ACHN (cell line): ENCODE results near the gene NT5M.
"Not testable (repeated sequence)": the region's sequence is repeated elsewhere in the genome, so short reads cannot be mapped to it uniquely, and the experiment has no call there.

ENCODE experiments used
- DNase-seq: peaks from one replicate; pipeline ENCODE4 v3.0.0-alpha.2; 2015
- in situ Hi-C: cut with HindIII; loops from 2 replicates; pipeline ENCODE4 v1.10.0; 2017; ENCODE audit warnings: low sequenced_read_pairs, low pct_ligation_motif_present, low pct_unique_long_range_greater_than_20kb

The NT5M gene

DNA sequence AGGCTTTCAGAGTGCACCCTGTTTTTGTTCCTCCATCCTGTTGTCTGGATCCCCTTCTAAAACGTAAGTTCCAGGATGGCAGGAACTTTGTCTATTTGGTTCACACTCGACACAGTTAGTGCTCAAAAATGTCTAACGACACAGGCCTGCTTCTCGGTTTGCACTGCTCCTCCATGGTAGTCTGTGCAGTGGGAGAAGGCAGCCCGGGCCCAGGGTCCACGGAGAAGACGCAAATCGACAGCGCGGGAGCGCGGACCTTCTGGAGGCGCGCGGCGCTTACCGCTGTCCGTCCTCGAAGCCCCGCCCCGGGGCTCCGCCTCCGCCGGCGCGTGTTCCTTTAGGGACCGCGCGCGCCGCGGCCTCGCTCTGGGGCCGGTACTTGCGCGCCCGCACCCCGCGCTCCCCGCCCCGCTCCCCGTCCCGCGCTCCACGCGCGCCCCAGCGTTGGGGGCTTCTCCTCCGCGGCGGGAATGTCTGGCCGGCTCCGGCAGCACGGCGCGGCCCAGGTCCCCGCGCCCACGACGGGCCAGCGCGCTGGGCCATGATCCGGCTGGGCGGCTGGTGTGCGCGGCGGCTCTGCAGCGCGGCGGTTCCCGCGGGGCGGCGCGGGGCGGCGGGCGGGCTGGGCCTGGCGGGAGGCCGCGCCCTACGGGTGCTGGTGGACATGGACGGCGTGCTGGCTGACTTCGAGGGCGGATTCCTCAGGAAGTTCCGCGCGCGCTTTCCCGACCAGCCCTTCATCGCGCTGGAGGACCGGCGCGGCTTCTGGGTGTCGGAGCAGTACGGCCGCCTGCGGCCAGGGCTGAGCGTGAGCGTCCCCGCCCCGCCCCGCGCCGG lies at the start of gene NT5M:
TSS of gene NT5M (plus strand) at position 364 of the 837 bp plus-strand sequence. CDS start at position 542, 178 bp downstream.
- DNase-seq, result peak; percentile 80
- in situ Hi-C loops, result no loop called here

- in situ Hi-C loops, result no loop called here
Measured at GRCh38 chr17:17253406-17253805, 49.8 kb upstream of the NT5M start.

GRCh38 chr17:17254036-17254435 lies 49.1 kb upstream of the NT5M start:
- no peak for DNase-seq
- in situ Hi-C loops, result no loop called here

More at GRCh38 chr17:17253406-17253805, 49.8 kb upstream of the NT5M start:
- DNase-seq, result no peak

DNA sequence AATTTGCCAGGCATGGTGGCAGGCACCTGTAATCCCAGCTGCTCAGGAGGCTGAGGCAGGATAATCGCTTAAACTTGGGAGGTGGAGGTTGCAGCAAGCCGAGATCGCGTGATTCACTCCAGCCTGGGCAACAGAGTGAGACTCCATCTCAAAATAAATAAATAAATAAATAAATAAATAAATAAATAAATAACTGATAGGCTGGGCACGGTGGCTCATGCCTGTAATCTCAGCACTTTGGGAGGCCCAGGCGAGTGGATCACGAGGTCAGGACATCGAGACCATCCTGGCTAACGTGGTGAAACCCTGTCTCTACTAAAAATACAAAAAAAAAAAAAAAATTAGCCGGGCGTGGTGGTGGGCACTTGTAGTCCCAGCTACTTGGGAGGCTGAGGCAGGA lies 47.5 kb upstream of the NT5M start:
- in situ Hi-C loops, DNase-seq: not testable (repeated sequence)

DNA sequence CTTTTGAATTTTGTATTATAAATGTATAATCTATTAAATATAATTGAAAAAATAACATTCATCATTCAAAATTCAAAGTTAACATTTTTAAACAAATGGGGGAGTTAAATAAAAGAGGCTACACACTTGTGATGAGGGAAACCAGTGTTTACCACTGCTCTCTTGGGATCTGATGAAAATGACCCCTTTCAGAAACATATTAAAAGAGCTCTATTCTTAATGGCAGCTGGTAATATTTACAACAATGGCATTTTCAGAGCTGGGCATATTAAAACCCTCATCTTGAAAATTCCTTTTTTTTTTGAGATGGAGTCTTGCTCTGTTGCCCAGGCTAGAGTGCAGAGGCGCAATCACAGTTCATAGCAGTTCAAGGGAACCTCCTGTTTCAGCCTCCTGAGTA lies 46.9 kb upstream of the NT5M start:
- no peak for DNase-seq
- in situ Hi-C loops, result no loop called here

DNA sequence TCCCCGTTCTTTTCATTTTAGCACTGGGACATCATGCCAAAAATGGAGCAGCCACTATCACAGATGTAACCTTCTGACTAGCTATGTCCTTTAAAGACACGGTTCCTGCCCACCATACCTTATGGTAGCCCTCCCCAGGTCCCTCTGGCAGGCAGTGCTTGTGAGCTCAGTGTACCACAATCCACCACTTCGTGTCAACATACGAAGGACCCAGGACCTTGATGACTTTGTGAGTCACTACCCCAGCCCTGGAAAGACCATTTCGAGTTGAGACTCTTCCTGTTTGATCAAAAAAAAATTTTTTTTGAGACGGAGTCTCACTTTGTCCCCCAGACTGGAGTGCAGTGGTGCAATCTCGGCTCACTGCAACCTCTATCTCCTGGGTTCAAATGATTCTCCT lies 45.2 kb upstream of the NT5M start:
- DNase-seq, result no peak
- in situ Hi-C loops, result no loop called here

DNA sequence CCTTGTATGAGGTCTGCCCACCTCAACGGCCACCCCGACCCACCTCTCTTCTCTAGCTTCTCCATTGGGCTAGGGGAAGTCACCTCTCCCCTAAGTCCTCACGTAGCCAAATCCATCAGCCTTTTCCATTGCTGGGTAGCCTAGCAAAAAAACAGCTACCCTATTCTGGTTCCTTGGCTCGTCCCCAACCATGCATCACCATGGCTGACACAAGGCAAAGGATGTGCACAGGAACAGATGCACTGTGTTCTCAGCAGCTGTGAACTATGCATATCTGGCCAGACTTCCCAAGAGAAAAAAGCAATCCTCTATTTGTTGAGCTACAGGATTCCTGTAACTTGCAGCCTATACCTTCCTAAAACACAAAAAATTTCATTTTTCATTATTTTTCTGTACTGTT lies 44.2 kb upstream of the NT5M start:
- in situ Hi-C loops, result no loop called here
- no peak for DNase-seq

DNA sequence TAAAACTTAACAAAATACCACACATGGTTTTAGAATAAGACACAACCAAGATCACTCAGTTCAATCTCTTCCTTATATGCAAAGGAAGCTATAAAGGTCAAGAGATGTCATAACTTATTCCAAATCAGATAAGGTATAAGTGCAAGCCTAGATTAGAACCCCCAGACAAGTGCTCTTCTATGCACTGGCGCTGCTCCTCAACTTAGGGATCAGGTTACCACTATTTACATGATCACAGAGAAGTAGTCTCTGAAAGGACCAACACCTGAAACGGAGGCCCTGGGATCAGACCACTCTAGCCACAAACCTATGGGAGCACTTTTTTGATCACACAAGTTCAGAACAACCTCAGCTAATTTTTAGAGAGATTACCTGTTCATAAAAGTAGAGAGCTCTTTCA lies 38.7 kb upstream of the NT5M start:
- no peak for DNase-seq
- in situ Hi-C loops, result no loop called here

- in situ Hi-C loops, result no loop called here
- peak; percentile 38 for DNase-seq
Measured at GRCh38 chr17:17269926-17270773, 33.0 kb upstream of the NT5M start.

GRCh38 chr17:17275971-17276370 lies 27.2 kb upstream of the NT5M start:
- in situ Hi-C loops, result no loop called here
- no peak for DNase-seq

DNA sequence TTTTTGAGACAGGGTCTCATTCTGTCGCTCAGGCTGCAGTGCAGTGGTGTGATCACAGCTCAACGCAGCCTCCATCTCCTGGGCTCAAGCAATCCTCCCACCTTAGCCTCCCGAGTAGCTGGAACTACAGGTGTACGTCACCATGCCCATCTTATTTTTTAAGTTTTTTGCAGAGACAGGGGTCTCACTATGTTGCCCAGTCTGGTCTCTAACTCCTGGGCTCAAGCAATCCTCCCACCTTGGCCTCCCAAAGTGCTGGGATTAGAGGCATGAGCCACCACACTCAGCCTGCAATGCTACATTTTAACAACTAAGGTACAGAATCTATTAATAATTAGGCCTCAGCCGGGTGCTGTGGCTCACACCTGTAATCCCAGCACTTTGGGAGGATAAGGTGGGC lies 25.7 kb upstream of the NT5M start:
- in situ Hi-C loops, DNase-seq: not testable (repeated sequence)

DNA sequence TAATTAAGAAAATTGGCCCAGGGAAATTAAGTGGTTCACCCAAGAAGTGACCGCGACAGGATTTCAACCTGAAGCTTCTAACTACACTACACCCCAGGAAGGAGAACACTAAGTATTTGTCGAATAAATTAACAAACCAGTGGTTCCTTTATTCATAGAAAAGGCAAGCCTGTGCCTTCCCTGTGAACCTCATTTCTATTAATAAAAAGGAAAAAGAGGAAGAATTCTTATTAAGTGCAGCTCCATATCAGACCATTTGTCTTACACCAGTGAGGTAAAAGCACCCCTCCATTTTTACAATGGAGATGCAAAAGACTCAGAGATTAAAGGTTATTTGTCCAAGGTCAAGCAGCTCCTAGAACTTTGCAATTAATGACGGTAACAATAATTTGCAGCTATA lies 23.9 kb upstream of the NT5M start:
- in situ Hi-C loops, result no loop called here
- no peak for DNase-seq

DNA sequence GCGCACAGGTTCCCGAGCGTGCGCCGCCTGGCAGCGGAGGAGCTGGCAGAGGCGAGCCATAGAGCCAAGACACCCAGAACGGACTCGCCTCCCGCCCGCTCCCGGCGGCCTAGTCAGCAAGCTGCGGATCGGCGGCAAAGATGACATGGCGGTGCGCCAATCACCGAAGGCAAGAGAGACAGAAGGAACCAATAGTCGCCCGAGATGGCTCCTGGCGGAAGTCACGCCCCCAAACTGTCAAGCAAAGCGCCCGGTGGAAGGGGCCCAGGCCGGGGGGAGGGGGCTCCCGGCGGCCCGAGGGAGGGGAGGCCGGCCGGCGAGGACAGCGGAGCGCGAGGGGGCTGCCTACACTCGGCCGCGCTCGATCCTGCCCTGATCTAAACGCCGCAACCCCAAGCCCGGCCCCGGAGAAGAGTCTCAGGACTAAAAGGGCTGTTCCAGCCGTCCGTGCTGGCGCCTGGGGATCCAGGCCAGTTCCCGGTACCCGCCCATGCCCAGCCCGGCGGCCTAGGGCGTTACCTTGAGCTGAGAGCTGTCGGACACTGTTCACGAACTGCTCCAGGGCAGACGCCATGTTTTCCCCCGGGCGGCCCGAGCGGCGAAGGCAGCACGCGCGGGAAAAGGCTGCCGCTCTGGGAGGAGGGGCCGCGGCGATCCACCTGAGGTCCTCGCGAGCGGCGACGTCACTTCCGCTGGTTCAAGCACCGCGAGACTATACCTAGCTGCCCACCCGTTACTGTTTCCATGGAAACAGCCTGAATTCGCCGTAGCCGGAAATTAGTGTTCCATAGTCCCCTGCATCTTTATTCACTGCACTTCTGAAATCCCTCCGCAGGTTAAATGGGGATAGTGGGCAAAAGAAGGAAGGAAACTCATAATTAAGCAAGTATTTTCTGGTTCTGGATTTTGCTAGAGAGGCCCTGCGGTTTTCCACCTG lies 22.3 kb upstream of the NT5M start, which contains the start of gene COPS3:
TSS of gene COPS3 (minus strand) at position 634 of the 937 bp plus-strand sequence. CDS start at position 574, 60 bp downstream.
- peak; percentile 99 for DNase-seq
- in situ Hi-C loops, result no loop called here

GRCh38 chr17:17285951-17286350 lies 17.2 kb upstream of the NT5M start:
- no peak for DNase-seq
- in situ Hi-C loops, result no loop called here

DNA sequence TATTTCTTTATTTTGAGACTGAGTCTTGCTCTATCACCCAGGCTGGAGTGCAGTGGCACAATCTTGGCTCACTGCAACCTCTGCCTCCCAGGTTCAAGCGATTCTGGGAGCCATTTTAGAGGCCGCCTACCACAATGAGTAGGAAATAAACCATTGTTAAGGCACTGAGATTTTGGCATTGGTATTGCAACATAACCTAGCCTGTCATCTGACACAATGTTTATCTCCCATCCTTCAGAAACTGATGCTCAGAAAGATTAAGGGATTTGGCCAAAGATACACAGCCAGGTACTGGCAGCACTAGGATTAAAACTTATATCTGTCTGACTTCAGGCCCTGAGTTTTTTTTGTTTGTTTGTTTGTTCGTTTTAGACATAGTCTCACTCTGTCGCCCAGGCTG lies 14.1 kb upstream of the NT5M start:
- DNase-seq, result no peak
- in situ Hi-C loops, result no loop called here

GRCh38 chr17:17289701-17290100 lies 13.5 kb upstream of the NT5M start:
- in situ Hi-C loops, result no loop called here
- DNase-seq, result no peak

DNA sequence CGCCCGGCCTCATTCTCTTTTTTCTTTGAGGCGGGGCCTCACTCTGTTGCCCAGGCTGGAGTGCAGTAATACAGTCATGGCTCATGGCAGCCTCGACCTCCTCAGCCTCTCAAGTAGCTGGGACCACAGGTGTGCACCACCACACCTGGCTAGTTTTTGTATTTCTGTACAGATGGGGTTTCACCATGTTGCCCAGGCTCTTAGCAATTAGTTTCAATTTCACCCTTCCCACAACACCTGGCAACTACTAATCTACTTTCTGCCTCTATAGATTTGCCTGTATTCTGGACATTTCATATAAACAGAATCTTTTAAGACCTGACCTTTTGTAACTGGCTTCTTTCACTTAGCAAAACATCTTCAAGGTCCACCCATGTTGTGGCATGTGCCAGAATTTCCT lies 8.0 kb upstream of the NT5M start:
- in situ Hi-C loops, result no loop called here
- no peak for DNase-seq

DNA sequence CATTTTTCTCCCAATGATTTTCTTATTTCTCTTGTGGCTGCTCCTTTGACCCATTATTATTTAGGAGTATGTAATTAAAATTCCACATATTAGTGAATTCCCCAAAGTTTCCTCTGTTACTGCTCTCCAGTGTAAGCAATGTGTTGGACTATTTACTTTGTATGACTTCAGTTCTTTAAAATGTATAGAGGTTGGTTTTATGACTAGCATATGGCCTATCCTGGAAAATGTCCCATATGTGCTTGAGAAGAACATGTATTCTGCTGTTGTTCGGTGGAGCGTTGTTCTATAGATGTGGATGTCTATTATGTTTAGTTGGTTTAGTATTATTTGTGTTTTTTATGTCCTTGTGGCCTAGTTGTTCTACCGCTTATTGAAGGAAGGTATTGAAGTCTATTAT lies 6.0 kb upstream of the NT5M start:
- in situ Hi-C loops, result no loop called here
- no peak for DNase-seq
